Neural progenitor cell (in vitro differentiated cells): ENCODE measurements around the gene PLEKHG5.

ENCODE experiments used
- EZH2 ChIP-seq: fragments of 200-600 bp; sonication (generic); IDR thresholded peaks from 2 replicates; pipeline ENCODE4 v1.6.1; 2017; ENCODE audit warnings: antibody characterized with exemption, mild to moderate bottlenecking, moderate library complexity
- TF ChIP-seq, protein P1 (sequence below): fragments of 200-600 bp; sonication (generic); IDR thresholded peaks from 2 replicates; pipeline ENCODE4 v1.5.1; 2017; ENCODE audit warnings: antibody characterized with exemption, mild to moderate bottlenecking

DNA sequence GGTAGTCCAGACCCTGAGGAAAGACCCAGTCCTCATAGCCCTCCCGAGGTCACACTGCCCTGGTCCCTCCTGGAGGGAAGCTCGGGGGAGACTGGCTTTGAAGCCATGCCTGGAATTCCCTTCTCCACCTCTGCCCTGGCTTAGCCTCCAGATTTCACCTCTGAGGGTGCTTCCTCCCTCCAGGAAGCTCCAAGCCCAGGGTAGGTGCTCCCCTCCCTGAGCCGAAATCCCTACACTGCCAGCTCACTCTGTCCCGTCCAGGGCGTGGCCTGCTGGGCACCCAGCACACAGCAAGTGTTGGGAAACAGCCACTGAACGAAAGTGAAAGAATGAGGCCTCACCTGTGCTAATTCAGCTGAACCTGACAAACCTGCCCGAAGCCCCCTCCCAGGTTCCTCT is 19.5 kb downstream of the PLEKHG5 start:
- TF ChIP-seq, protein P1, sequence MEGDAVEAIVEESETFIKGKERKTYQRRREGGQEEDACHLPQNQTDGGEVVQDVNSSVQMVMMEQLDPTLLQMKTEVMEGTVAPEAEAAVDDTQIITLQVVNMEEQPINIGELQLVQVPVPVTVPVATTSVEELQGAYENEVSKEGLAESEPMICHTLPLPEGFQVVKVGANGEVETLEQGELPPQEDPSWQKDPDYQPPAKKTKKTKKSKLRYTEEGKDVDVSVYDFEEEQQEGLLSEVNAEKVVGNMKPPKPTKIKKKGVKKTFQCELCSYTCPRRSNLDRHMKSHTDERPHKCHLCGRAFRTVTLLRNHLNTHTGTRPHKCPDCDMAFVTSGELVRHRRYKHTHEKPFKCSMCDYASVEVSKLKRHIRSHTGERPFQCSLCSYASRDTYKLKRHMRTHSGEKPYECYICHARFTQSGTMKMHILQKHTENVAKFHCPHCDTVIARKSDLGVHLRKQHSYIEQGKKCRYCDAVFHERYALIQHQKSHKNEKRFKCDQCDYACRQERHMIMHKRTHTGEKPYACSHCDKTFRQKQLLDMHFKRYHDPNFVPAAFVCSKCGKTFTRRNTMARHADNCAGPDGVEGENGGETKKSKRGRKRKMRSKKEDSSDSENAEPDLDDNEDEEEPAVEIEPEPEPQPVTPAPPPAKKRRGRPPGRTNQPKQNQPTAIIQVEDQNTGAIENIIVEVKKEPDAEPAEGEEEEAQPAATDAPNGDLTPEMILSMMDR: no peak
- no peak for TF ChIP-seq EZH2
